AG09309 (cell line): ENCODE measurements around the gene ACVR1.

Experiments used
- DNase-seq: peaks from one replicate; pipeline ENCODE4 v3.0.0-alpha.2; 2010; ENCODE audit warnings: low read depth
- H3K4me3 ChIP-seq: 2 replicates; pipeline ENCODE4 v1.5.1; 2011; ENCODE audit warnings: mild to moderate bottlenecking, low read depth, low read length, moderate library complexity; ENCODE audit not compliant: control insufficient read depth
- CTCF ChIP-seq: IDR thresholded peaks from 2 replicates; pipeline ENCODE4 v1.5.1; 2011; ENCODE audit warnings: mild to moderate bottlenecking, low read depth, low read length, inconsistent platforms; ENCODE audit not compliant: insufficient read depth, control insufficient read depth; ENCODE audit errors: missing control alignments

ACVR1 gene

GRCh38 chr2:157842106-157842879, 33.8 kb downstream of the ACVR1 start:
- H3K4me3 ChIP-seq: no peak overlapping the region
- no peak for TF ChIP-seq CTCF
- DNase-seq: no peak

GRCh38 chr2:157841485-157841884, 34.6 kb downstream of the ACVR1 start:
- H3K4me3 ChIP-seq: no peak overlapping the region
- no peak for TF ChIP-seq CTCF
- DNase-seq: no peak

- no peak for TF ChIP-seq CTCF
- DNase-seq: no peak
- no peak overlapping the region for H3K4me3 ChIP-seq
Measured at GRCh38 chr2:157840568-157841156, 35.5 kb downstream of the ACVR1 start.

GRCh38 chr2:157839822-157840221, 36.3 kb downstream of the ACVR1 start:
- TF ChIP-seq CTCF: no peak
- H3K4me3 ChIP-seq: no peak overlapping the region
- DNase-seq: no peak

GRCh38 chr2:157839162-157839801, 36.8 kb downstream of the ACVR1 start:
- no peak for TF ChIP-seq CTCF
- no peak for DNase-seq
- no peak overlapping the region for H3K4me3 ChIP-seq

- DNase-seq: no peak
- H3K4me3 ChIP-seq: no peak overlapping the region; the same call in 1 of the 2 replicates
Measured at GRCh38 chr2:157838442-157839161, 37.5 kb downstream of the ACVR1 start.

More at GRCh38 chr2:157838442-157839161, 37.5 kb downstream of the ACVR1 start:
- no peak for TF ChIP-seq CTCF
